Keratinocyte (primary cell): ENCODE data around the gene NTN3. TPM values are rescaled to one million over a fixed set of nuclear protein-coding genes. Genes with fewer than 3 reads are reported as not detected.

ENCODE experiments used
- DNase-seq: peaks from one replicate; pipeline ENCODE4 v3.0.0-alpha.2; 2011; ENCODE audit warnings: low read depth, missing footprints, low spot score
- FAIRE-seq: peaks from 2 replicates; lab custom pipeline; 2011; peaks lifted over from hg19 to GRCh38; lab: Jason Lieb, UNC
- H2AFZ ChIP-seq: 2 replicates; pipeline ENCODE4 v1.6.0; 2012; ENCODE audit warnings: low read length, control low read depth, inconsistent platforms; ENCODE audit not compliant: control insufficient read depth
- H3K27ac ChIP-seq: 2 replicates; pipeline ENCODE4 v1.5.1; 2011; ENCODE audit warnings: low read length; ENCODE audit not compliant: control insufficient read depth, insufficient read depth
- H3K27me3 ChIP-seq: 3 replicates; pipeline ENCODE4 v1.6.0; 2011; ENCODE audit warnings: low read length; ENCODE audit not compliant: control insufficient read depth, insufficient read depth; ENCODE audit errors: extremely low read depth
- H3K36me3 ChIP-seq, 2 experiments: 2 replicates in 1 of 2; 3 replicates in 1 of 2; pipeline ENCODE4 v1.5.1; 2011; ENCODE audit warnings: low read length in 2 of 2, mild to moderate bottlenecking in 1 of 2; ENCODE audit not compliant: control insufficient read depth in 2 of 2, insufficient read depth in 2 of 2; ENCODE audit errors: extremely low read depth in 1 of 2
- H3K4me1 ChIP-seq: 3 replicates; pipeline ENCODE4 v1.5.1; 2011; ENCODE audit warnings: low read length; ENCODE audit not compliant: control insufficient read depth, insufficient read depth; ENCODE audit errors: extremely low read depth
- H3K4me2 ChIP-seq: 3 replicates; pipeline ENCODE4 v1.6.0; 2011; ENCODE audit warnings: low read depth, low read length; ENCODE audit not compliant: control insufficient read depth, insufficient read depth; ENCODE audit errors: extremely low read depth
- H3K4me3 ChIP-seq, 3 experiments: fragments of 200-600 bp in 1 of 3; sonication (generic) in 1 of 3; 2 replicates in 2 of 3; 3 replicates in 1 of 3; pipeline ENCODE4 v1.5.1; 2011 to 2016; ENCODE audit warnings: low read length in 3 of 3, mild to moderate bottlenecking in 3 of 3, control low read depth in 2 of 3, inconsistent platforms in 1 of 3, low read depth in 1 of 3, mixed read lengths in 1 of 3, mixed run types in 1 of 3, moderate library complexity in 1 of 3; ENCODE audit not compliant: control insufficient read depth in 2 of 3, insufficient read depth in 2 of 3; ENCODE audit errors: extremely low read depth in 1 of 3
- H3K79me2 ChIP-seq: 2 replicates; pipeline ENCODE4 v1.6.0; 2012; ENCODE audit warnings: low read length; ENCODE audit not compliant: control insufficient read depth, insufficient read depth
- H3K9ac ChIP-seq: 3 replicates; pipeline ENCODE4 v1.6.0; 2011; ENCODE audit warnings: low read length; ENCODE audit not compliant: control insufficient read depth, insufficient read depth; ENCODE audit errors: extremely low read depth
- H3K9me1 ChIP-seq: 3 replicates; pipeline ENCODE4 v1.6.0; 2011; ENCODE audit warnings: low read length; ENCODE audit not compliant: control insufficient read depth, insufficient read depth; ENCODE audit errors: extremely low read depth
- H3K9me3 ChIP-seq: 2 replicates; pipeline ENCODE4 v1.5.1; 2012; ENCODE audit warnings: low read depth, low read length; ENCODE audit not compliant: control insufficient read depth
- H4K20me1 ChIP-seq: 3 replicates; pipeline ENCODE4 v1.6.0; 2011; ENCODE audit warnings: low read length; ENCODE audit not compliant: control insufficient read depth, insufficient read depth; ENCODE audit errors: extremely low read depth
- CTCF ChIP-seq, 3 experiments: IDR thresholded peaks in 1 of 3; conservative IDR thresholded peaks in 1 of 3; optimal IDR thresholded peaks in 1 of 3; 2 replicates in 2 of 3; 3 replicates in 1 of 3; pipeline versions ENCODE3 to v1.5.1; 2011; ENCODE audit warnings: low read length in 3 of 3, mild to moderate bottlenecking in 3 of 3, moderate library complexity in 2 of 3, control low read depth in 1 of 3, inconsistent platforms in 1 of 3; ENCODE audit not compliant: insufficient read depth in 2 of 3; ENCODE audit errors: extremely low read depth in 1 of 3
- EZH2 ChIP-seq: IDR thresholded peaks from one replicate; pipeline ENCODE4 v1.6.1; 2012; ENCODE audit warnings: inconsistent platforms, mild to moderate bottlenecking, low read length, moderate library complexity
- dilution Hi-C: fragments of 300-500 bp; cut with MboI; formaldehyde crosslinking; loops from one replicate; pipeline ENCODE4 v1.7.0; 2020; ENCODE audit warnings: low sequenced_read_pairs; ENCODE audit not compliant: extremely low pct_ligation_motif_present
- polyA plus RNA-seq, 5 experiments: library from polyadenylated mRNA; depleted of rRNA in 3 of 5; stranded (reverse) in 3 of 5; stranded (forward) in 1 of 5; unstranded in 1 of 5; fragments of >200 nt; gene quantifications; 1 replicate in 1 of 5; 2 replicates in 3 of 5; 3 replicates in 1 of 5; pipeline versions ENCODE4 v1.2.1 to v1.2.3, GENCODE V29; 2011 to 2012; ENCODE audit warnings: missing spikeins in 2 of 5, low read depth in 1 of 5, low replicate concordance in 1 of 5

NTN3 gene
- polyA plus RNA-seq, 1 donor (not counting 4 experiments of a cell fraction or from before 2014, with no cell fraction given) = not detected

- no peak for FAIRE-seq
- H3K9me3 ChIP-seq = no peaks in the 10 kb centered on the region
- no peaks in the 10 kb centered on the region for H3K9me1 ChIP-seq
- no peaks in the 10 kb centered on the region for H3K27me3 ChIP-seq
- H3K9ac ChIP-seq = no peak overlapping the region
- H3K27ac ChIP-seq = no peak overlapping the region
- H3K4me2 ChIP-seq = no peak overlapping the region
- TF ChIP-seq EZH2 (no peak), CTCF (optimal IDR thresholded peaks at IDR 0.05 in 1 of 3, IDR thresholded peaks at IDR 0.05 in 1 of 3, conservative IDR thresholded peaks at IDR 0.05 in 1 of 3; ENCODE audit: extremely low read depth in 1 of 3, insufficient read depth in 2 of 3, low read length in 3 of 3) (no peak)
- peaks cover 3% of the 10 kb centered on the region for H4K20me1 ChIP-seq
- no peaks in the 10 kb centered on the region for H3K36me3 ChIP-seq
- H3K79me2 ChIP-seq = no peaks in the 10 kb centered on the region
- no peak overlapping the region for H3K4me3 ChIP-seq
- H2AFZ ChIP-seq = no peak overlapping the region
- peaks cover 3% of the 10 kb centered on the region for H3K4me1 ChIP-seq
- dilution Hi-C loops = no loop called here
- no peak for DNase-seq
These were observed 14.9 kb downstream of the NTN3 start for GRCh38 chr16:2485811-2486507.

GRCh38 chr16:2486645-2487516 is 15.8 kb downstream of the NTN3 start:
- TF ChIP-seq CTCF (optimal IDR thresholded peaks at IDR 0.05 in 1 of 3, IDR thresholded peaks at IDR 0.05 in 1 of 3, conservative IDR thresholded peaks at IDR 0.05 in 1 of 3; ENCODE audit: extremely low read depth in 1 of 3, insufficient read depth in 2 of 3, low read length in 3 of 3) (peak; percentile 32 to 76 (median 52)), EZH2 (no peak)
- Histone ChIP-seq H3K9me3 (no peaks in the 10 kb centered on the region), H3K9me1 (no peaks in the 10 kb centered on the region), H3K79me2 (no peaks in the 10 kb centered on the region), H3K27ac (no peak overlapping the region), H4K20me1 (peaks cover 3% of the 10 kb centered on the region), H3K4me1 (peaks cover 3% of the 10 kb centered on the region), H3K4me3 (no peak overlapping the region), H3K4me2 (peak overlapping the region; percentile 43), H2AFZ (peak overlapping the region; percentile 35), H3K27me3 (no peaks in the 10 kb centered on the region), H3K9ac (no peak overlapping the region), H3K36me3 (no peaks in the 10 kb centered on the region)
- FAIRE-seq (no peak), DNase-seq (no peak)
- dilution Hi-C loops = no loop called here
